ENCODE data around the gene RERGL.
"Not testable (repeated sequence)": the region's sequence is repeated elsewhere in the genome, so short reads cannot be mapped to it uniquely, and the experiment has no call there.

RERGL gene, protein sequence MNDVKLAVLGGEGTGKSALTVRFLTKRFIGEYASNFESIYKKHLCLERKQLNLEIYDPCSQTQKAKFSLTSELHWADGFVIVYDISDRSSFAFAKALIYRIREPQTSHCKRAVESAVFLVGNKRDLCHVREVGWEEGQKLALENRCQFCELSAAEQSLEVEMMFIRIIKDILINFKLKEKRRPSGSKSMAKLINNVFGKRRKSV

DNA sequence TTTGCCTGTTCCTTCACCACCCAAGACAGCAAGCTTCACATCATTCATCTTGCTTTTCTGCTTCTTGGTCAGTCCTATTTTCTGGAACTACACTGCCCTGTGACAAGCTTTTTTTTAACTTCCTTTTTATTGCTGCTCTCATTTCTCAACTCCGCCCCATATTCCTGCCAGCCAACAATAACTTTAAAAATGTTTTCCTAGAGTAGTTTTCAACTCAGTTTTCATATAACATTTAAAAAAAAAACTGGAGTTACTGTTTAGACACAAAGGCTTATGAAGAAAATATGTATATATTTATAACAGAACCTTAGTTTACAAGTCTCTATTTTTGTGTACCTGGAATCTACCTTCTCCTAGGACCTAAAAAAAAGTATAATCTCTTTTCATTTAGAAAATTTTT lies at the start of gene RERGL:
RERGL (minus strand) TSS at position 101 of the 400 bp plus-strand sequence; CDS start at position 48, 53 bp downstream.
- no peak for DNase-seq

DNA sequence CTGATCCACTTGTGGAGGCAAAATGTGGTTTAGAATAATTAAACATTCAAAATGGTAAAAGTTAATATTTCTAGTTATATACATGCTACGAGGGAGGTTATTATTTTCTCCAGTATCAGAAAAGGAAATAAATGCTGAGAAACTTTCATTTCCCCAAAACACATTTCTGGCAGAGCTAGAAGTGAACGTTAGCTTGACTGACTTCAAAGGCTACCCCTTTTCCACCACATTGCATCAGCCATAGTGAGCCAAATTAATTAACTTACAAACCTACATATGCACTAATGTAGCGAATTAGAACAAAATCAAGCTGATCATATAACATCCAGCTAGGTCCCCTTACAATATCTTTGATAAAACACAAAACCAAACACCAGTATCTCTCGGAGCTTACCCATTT lies 49.3 kb upstream of the RERGL start:
- no peak for DNase-seq

- DNase-seq, result no peak
Observed at GRCh38 chr12:18135509-18135908, 45.5 kb upstream of the RERGL start.

GRCh38 chr12:18135086-18135485 lies 45.1 kb upstream of the RERGL start:
- DNase-seq, result no peak

DNA sequence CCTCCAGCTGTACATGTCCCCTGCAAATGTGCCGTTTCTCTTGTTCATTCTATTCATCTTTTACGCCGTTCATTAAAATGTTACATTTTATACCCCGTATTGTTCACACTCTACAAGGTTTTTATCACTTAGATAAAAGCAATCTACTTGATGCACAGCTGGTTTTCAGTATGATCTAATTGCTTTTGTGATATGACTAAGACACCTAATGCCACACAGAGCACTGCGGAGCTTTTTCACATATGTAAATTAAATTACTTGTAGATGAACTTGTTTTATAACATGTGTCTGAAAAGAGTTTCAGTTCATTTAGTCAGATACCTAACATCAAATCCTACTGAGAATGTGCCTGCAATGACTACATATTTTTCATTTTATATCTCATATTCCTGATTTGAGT lies 40.9 kb upstream of the RERGL start:
- DNase-seq, result no peak

- DNase-seq, result no peak
Observed at GRCh38 chr12:18123707-18124106, 33.7 kb upstream of the RERGL start.

DNA sequence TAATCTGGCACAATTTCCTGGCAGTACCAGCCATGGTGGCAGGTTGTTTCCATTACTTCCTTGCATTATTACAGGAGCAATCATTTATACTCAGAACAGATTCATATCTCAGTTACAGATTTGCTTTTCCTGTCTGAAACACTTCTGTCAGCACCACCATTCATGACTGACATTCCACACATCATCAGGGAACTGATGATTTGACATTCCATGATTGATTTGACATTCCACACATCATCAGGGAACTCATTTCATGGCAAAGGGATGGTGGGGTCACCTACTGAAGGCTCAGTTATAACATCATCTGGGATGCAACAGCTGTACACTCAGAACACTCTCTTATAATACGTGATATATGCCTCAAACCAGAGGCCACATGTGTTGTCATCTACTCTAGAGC lies 30.9 kb upstream of the RERGL start:
- no peak for DNase-seq

- DNase-seq, result no peak
Observed at GRCh38 chr12:18108611-18109010, 18.6 kb upstream of the RERGL start.

DNA sequence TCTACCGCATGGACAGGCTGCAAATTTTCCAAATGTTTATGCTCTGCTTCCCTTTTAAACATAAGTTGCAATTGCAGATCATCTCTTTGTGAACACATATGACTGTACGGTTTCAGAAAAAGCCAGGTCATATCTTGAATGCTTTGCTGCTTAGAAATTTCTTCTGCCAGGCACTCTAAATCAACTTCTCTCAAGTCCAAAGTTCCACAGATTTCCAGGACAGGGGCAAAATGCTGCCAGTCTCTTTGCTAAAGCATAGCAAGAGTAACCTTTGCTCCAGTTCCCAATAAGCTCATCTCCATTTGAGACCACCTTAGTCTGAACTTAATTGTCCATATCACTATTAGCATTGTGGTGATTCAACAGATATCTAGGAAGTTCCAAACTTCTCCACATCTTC lies 13.6 kb upstream of the RERGL start:
- no peak for DNase-seq

DNA sequence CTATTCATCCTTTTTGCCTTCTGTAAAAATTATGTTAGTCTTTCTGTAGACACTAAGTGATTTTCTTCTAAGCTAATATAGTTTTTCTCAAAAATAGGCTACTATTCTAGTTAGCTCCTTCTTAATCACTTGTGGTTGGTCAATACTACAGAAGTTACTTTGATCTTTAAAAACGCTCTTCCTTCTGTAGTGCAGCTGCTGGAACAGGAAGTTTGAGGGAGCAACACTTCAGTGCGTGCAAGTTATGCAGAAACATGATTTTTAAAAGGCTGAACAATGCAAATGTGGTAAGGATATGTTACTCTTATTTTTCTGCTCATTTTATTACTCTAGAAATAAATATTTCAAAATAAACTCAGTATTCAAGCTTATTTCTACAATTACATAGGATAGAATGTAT lies 11.1 kb upstream of the RERGL start:
- DNase-seq, result no peak

GRCh38 chr12:18084080-18084479 lies 5.9 kb downstream of the RERGL start:
- no peak for DNase-seq

DNA sequence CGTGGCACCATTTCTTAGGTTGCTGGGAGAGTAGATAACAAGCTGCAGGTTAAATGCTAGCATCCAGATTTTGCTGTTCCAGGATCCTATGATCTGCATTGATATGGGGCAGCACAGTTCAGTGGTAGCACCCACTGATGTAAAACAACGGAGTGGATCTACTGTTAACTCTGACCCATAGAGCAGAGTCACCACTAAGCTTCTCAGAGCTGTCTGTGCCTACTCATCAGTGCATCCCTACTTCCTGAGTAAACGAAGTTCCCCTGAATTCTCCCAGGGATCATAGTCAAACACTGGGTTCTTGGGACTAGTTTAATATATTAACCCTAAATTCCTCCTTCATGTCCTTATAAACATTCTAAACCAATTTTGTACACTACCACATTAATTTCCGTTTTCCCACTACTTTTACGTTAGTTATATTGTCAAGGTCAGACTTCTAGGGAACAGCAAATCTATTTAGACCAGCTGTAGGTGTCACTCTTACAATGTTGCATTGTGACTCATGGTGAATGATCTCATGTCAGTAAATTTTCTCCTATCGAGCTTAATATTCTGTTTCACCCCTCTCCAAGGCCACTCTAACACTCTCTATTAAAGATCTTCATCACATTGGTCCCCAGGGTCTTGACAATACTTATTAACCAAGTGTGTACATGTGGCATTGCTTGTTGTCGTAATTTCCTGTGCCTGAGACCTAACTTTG lies 10.3 kb downstream of the RERGL start:
- DNase-seq, result no peak

- DNase-seq, result no peak
Observed at GRCh38 chr12:18074001-18074400, 16.0 kb downstream of the RERGL start.

- DNase-seq, result no peak
Observed at GRCh38 chr12:18072723-18073122, 17.3 kb downstream of the RERGL start.

DNA sequence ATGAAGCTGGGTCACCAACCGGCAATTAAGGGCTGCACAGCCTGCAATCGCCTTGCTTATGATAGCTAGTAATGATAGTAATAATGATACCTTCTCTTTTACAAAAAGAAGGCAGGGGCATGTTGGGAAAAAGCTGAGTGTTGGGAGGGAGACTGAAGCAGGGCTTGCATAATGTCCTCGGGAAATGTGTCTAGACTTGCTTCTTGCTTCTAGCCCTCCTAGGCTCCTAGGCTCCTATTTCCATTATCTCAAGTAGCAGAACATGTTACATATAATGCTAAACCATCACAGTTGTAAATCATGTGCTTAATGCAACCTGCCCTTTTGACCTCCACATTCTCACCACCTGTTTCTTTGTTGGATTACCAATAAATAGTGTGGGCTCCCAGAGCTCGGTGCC lies 18.7 kb downstream of the RERGL start:
- DNase-seq, result no peak

- DNase-seq, result no peak
Observed at GRCh38 chr12:18068355-18068754, 21.6 kb downstream of the RERGL start.

- no peak for DNase-seq
Observed at GRCh38 chr12:18066666-18067065, 23.3 kb downstream of the RERGL start.

DNA sequence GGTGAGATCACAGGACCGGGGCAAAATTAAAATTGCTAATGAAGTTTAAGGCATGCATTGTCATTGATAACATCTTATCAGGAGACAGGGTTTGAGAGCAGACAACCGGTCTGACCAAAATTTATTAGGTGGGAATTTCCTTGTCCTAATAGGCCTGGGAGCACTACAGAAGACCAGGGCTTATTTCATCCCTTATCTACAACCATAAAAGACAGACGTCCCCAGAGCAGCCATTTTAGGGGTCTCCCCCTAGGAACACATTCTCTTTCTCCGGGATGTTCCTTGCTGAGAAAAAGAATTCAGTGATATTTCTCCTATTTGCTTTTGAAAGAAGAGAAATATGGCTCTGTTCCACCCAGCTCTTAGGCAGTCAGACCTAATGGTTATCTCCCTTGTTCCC lies 27.1 kb downstream of the RERGL start:
- not testable (repeated sequence) for DNase-seq

DNA sequence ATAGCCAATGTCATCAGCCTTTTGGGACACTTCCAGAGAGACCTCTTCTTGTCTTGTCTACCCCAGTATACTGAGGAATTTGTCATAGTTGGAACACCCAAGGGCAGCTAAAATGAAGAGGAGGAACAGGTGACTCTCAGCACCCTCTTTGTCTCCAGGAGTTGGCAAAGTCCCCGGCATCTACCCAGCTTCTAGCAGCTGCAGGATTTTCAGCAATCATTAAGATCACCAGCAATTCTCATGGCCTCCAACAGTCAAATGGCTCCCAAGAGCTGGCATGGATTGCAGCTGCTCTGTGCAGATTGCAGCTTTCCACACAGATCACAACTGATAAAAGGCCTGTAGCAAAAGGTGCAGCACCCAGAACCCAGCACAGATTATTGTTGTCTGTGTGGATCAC lies 32.9 kb downstream of the RERGL start:
- DNase-seq, result no peak

DNA sequence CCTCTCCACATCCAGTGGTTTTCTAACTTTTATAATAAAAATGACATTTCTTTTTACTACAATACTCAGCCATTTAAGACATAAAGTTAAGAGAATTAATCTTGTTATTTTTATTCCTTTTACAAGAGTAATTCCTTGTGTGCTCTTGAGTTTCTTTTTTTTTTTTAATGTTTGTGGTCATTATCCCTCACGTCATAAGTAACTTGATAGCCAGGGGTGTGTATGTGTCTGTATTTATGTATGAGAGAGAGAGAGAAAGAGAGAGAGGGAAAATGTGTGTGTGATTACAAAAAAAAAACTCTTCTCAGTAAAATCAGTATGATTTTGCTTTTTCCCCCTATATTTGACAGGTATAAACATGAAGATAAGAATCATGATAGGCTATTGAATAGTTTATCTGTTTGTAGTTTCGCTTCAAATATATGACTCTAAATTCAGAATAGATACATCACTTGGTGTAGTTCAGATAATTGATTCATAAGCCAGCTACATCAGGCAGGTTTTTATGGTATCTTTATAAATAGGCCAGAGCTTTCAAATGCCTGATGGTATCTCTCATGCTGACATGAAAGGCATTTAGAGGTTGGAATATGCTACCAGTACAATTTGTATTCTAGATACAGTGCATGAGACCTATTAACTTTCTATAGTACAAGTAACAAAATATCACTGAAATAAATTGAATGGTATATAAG lies 34.9 kb downstream of the RERGL start:
- DNase-seq, result no peak

DNA sequence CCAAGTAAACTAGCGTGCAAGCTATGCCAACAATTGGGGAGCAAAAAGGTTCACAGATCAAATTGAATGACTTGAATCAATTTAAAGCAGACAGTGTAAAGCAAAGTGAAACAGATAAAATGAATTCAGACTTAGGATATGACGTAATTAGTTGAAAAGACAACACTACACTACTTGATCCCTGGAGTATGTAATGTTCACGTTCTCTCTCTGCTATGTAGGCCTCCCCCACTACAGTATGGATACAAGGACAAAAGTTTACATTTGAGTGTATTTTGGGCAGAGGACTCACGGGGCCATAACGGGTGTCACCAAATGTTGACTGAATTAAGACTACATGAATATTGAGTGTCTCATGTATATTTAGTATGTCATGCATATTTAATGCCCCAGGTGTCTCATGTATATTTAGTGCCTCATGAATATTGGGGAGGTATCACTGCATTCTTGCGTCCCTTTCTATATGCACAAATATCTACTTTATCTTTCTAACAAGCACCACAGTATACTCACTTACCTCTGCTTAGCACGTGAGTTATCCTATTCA lies 44.5 kb downstream of the RERGL start:
- no peak for DNase-seq

- not testable (repeated sequence) for DNase-seq
Observed at GRCh38 chr12:18040060-18040742, 49.8 kb downstream of the RERGL start.

Measured in hematopoietic multipotent progenitor cell treated with erythropoietin and hydrocortisone succinate and interleukin-3 and kit ligand, for 8 days (in vitro differentiated cells).